Body of pancreas (tissue), 4 donors: ENCODE results near the gene ABCA10. TPM values are rescaled to one million over a fixed set of nuclear protein-coding genes. Genes with fewer than 3 reads are reported as not detected.
"Not testable (repeated sequence)": the region's sequence is repeated elsewhere in the genome, so short reads cannot be mapped to it uniquely, and the experiment has no call there.

Source experiments
- ATAC-seq: fragments of 150-250 bp; one replicate; pipeline ENCODE4 v1.9.1; 2016
- DNase-seq, 4 donors: peaks; one replicate each; pipeline ENCODE4 v3.0.0-alpha.2; 2019
- H3K27ac ChIP-seq, 4 donors: fragments of 200-600 bp; sonication (generic); 1 replicate in 3 of 4; 2 replicates in 1 of 4; pipeline versions ENCODE4 v1.5.1 to v1.6.1; 2016 to 2019; ENCODE audit warnings: mild to moderate bottlenecking in 1 of 4, mixed read lengths in 1 of 4, moderate library complexity in 1 of 4
- H3K27me3 ChIP-seq, 2 donors: fragments of 200-600 bp; sonication (generic); one replicate each; pipeline ENCODE4 v1.6.0; 2016; ENCODE audit warnings: mild to moderate bottlenecking in 1 of 2
- H3K36me3 ChIP-seq, 2 donors: fragments of 200-600 bp; sonication (generic); replicated peaks in 1 of 2; 2 replicates each; pipeline ENCODE4 v1.5.1; 2016; ENCODE audit warnings: low read depth in 2 of 2; ENCODE audit not compliant: insufficient read depth in 1 of 2
- H3K4me1 ChIP-seq: fragments of 200-600 bp; sonication (generic); one replicate; pipeline ENCODE4 v1.6.0; 2016
- H3K4me3 ChIP-seq, 2 donors: fragments of 200-600 bp; sonication (generic); 1 replicate in 1 of 2; 2 replicates in 1 of 2; pipeline ENCODE4 v1.5.1; 2016 to 2019
- H3K9me3 ChIP-seq, 3 donors: fragments of 200-600 bp; sonication (generic); 1 replicate in 2 of 3; 2 replicates in 1 of 3; pipeline ENCODE4 v1.5.1; 2016
- POLR2A ChIP-seq, 3 donors: fragments of 450-650 bp; IDR thresholded peaks; one replicate each; pipeline ENCODE4 v1.6.1; 2016; ENCODE audit warnings: antibody characterized with exemption in 3 of 3, mild to moderate bottlenecking in 2 of 3
- WGBS, 2 donors: methylation state at CpG; one replicate each; pipeline ENCODE4 v1.1.5; 2017; 5-methylcytosine and 5-hydroxymethylcytosine counted together
- intact Hi-C: fragments of 100-400 bp; cut with DNase I; formaldehyde crosslinking; loops from one replicate; pipeline ENCODE4 v1.15.1; 2023
- total RNA-seq, 2 donors: library from RNA; depleted of rRNA; stranded (reverse); fragments of >200 nt; gene quantifications; one replicate each; pipeline ENCODE4 v1.1.0, GENCODE V29; 2016
- TF ChIP-seq, protein P1 (sequence below), 7 experiments: fragments of 450-650 bp in 4 of 7; fragments of 200-600 bp in 3 of 7; sonication (generic) in 3 of 7; IDR thresholded peaks; one replicate each; pipeline ENCODE4 v1.5.1; 2016 to 2019; ENCODE audit warnings: antibody characterized with exemption in 7 of 7

ABCA10 gene
- total RNA-seq, 2 donors from 2014 or later, result 7.3 to 30.7 TPM

DNA sequence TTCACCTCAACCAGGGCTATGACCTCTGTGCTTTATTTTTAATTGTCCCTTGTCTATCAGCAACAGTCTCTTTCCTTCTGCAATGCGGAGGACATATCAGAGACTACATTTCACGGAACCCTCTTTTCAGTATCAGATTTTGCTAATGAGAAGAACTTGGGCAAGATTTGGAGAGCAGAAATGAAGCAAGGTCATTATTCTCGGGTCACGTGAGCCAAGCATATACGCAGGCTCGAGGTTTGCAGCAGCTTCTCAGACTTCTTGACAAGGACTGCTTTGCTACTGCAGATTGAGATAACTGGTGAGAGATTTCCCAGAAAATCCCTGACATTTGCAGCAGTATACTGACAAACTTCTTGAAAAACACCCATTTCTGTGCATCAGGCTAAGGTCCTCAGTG is 30.4 kb downstream of the ABCA10 start:
- TF ChIP-seq POLR2A (IDR thresholded peaks at IDR 0.05), result no peak
- TF ChIP-seq, protein P1, sequence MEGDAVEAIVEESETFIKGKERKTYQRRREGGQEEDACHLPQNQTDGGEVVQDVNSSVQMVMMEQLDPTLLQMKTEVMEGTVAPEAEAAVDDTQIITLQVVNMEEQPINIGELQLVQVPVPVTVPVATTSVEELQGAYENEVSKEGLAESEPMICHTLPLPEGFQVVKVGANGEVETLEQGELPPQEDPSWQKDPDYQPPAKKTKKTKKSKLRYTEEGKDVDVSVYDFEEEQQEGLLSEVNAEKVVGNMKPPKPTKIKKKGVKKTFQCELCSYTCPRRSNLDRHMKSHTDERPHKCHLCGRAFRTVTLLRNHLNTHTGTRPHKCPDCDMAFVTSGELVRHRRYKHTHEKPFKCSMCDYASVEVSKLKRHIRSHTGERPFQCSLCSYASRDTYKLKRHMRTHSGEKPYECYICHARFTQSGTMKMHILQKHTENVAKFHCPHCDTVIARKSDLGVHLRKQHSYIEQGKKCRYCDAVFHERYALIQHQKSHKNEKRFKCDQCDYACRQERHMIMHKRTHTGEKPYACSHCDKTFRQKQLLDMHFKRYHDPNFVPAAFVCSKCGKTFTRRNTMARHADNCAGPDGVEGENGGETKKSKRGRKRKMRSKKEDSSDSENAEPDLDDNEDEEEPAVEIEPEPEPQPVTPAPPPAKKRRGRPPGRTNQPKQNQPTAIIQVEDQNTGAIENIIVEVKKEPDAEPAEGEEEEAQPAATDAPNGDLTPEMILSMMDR (IDR thresholded peaks at IDR 0.05), result no peak
- no peaks in the 10 kb centered on the region for H3K36me3 ChIP-seq
- intact Hi-C loops, result no loop called here
- no peak for DNase-seq
- H3K4me1 ChIP-seq, result no peaks in the 10 kb centered on the region
- 89% methylated on average over 6 of the region's 6 CpGs for WGBS, 2 donors
- no peaks in the 10 kb centered on the region for H3K27me3 ChIP-seq
- ATAC-seq, result no peak
- H3K4me3 ChIP-seq, result no peak overlapping the region
- H3K27ac ChIP-seq, result no peak overlapping the region
- H3K9me3 ChIP-seq, result no peaks in the 10 kb centered on the region

DNA sequence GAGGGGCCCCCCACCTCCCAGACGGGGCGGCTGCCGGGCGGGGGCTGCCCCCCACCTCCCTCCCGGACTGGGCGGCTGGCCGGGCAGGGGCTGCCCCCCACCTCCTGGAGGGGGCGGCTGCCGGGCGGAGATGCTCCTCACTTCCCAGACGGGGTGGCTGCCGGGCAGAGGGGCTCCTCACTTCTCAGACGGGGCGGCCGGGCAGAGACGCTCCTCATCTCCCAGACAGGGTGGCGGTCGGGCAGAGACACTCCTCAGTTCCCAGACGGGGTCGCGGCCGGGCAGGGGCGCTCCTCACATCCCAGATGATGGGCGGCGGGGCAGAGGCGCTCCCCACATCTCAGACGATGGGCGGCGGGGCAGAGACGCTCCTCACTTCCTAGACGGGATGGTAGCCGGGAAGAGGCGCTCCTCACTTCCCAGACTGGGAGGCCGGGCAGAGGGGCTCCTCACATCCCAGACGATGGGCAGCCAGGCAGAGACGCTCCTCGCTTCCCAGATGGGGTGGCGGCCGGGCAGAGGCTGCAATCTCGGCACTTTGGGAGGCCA is 32.4 kb downstream of the ABCA10 start:
- H3K4me3 ChIP-seq, ATAC-seq, H3K27me3 ChIP-seq, H3K36me3 ChIP-seq, H3K9me3 ChIP-seq, H3K27ac ChIP-seq, intact Hi-C loops, DNase-seq, H3K4me1 ChIP-seq: not testable (repeated sequence)
- 92 to 100% methylated on average over 10 to 21 of the region's 40 CpGs for WGBS, 2 donors

DNA sequence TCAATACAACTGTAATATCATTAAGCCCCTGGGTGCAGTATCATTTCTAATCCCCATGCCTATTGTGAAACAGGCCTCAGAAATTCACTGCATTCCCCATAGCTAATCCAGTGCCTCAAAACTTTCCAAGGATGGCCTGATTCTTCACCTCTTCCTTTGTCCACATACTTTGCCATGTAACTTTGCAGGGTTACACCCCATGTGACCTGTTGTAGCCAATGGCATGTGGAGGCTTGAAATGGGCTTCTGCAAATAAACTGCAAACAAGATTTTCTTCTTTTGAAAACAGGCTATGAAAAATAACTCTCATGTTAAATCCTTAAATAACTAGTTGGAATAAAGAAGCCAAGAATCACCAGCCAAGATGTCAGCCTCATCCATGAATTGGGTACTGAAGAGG is 35.9 kb downstream of the ABCA10 start:
- Histone ChIP-seq H3K4me3 (no peak overlapping the region), H3K9me3 (no peaks in the 10 kb centered on the region), H3K27me3 (no peaks in the 10 kb centered on the region), H3K27ac (no peak overlapping the region), H3K4me1 (no peaks in the 10 kb centered on the region), H3K36me3 (no peaks in the 10 kb centered on the region)
- no peak for ATAC-seq
- intact Hi-C loops, result no loop called here
- TF ChIP-seq, protein P1 (IDR thresholded peaks at IDR 0.05), result no peak
- no peak for TF ChIP-seq POLR2A (IDR thresholded peaks at IDR 0.05)
- DNase-seq, result no peak

DNA sequence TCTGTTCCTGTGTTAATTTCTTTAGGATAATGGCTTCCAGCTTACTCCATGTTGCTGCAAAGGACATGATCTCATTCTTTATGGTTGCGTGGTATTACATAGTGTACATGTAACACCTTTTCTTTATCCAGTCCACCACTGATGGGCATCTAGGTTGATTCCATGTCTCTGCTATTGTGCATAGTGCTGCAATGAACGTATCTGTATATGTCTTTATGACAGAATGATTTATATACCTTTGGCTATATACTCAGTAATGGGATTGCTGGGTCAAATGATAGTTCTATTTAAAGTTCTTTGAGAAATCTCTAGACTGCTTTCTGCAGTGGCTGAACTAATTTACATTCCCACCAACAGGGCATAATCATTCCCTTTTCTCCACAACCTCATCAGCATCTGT is 39.8 kb downstream of the ABCA10 start:
- DNase-seq (no peak), ATAC-seq (no peak)
- WGBS, 2 donors, result 88 to 96% methylated on average over 2 of the region's 2 CpGs
- H3K4me3 ChIP-seq, result no peak overlapping the region
- TF ChIP-seq POLR2A (IDR thresholded peaks at IDR 0.05), result no peak
- TF ChIP-seq, protein P1 (IDR thresholded peaks at IDR 0.05), result no peak
- no peaks in the 10 kb centered on the region for H3K27me3 ChIP-seq
- intact Hi-C loops, result no loop called here
- H3K27ac ChIP-seq, result no peak overlapping the region
- no peaks in the 10 kb centered on the region for H3K36me3 ChIP-seq
- no peaks in the 10 kb centered on the region for H3K4me1 ChIP-seq
- H3K9me3 ChIP-seq, result no peaks in the 10 kb centered on the region

DNA sequence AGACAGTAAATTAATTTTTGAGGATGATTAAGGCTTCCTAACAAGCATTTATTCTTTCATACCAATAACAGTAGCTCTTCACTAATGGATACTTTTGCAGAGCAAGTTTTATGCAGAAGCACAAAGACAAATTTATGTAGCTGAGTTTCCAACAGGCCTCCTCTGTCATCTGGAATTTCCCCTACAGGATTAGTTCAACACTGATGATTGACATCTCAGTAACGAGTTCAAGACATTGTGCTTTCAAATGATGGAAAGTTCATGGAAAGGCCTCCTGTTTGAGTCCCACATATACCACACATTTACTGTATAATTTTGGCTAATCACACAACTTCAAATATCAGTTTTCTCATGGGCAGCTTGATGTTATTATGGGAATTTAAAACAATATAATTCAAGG is 40.6 kb downstream of the ABCA10 start:
- Histone ChIP-seq H3K4me3 (no peak overlapping the region), H3K27me3 (no peaks in the 10 kb centered on the region), H3K36me3 (no peaks in the 10 kb centered on the region), H3K9me3 (no peaks in the 10 kb centered on the region), H3K4me1 (no peaks in the 10 kb centered on the region), H3K27ac (no peak overlapping the region)
- no peak for ATAC-seq
- no peak for TF ChIP-seq POLR2A (IDR thresholded peaks at IDR 0.05)
- TF ChIP-seq, protein P1 (IDR thresholded peaks at IDR 0.05), result no peak
- 77 to 86% methylated on average over 1 of the region's 1 CpG for WGBS, 2 donors
- intact Hi-C loops, result no loop called here
- no peak for DNase-seq
